ENCODE measurements around the gene ENO3. TPM values are rescaled to one million over a fixed set of nuclear protein-coding genes. Genes with fewer than 3 reads are reported as not detected.

ENO3 gene
- total RNA-seq, 1 experiment from 2014 or later: 23.4 TPM

Small RNA genes lying within 50 kb of the gene (microRNA-seq; reads per million reads assigned to microRNA genes)
- gene MIR6864 (ENCODE audit: unreplicated experiment) (not detected), gene MIR6865 (ENCODE audit: unreplicated experiment) (not detected)

Other genes starting within 250 kb of the ENO3 start
- 84.1 TPM for gene PELP1, start 247.0 kb upstream of the ENO3 start, total RNA-seq (2021; ENCODE audit: unreplicated experiment)
- gene ARRB2, start 240.5 kb upstream of the ENO3 start, total RNA-seq (2021; ENCODE audit: unreplicated experiment): 39.2 TPM
- 12.5 TPM for gene MED11, start 219.7 kb upstream of the ENO3 start, total RNA-seq (2021; ENCODE audit: unreplicated experiment)
- 0.28 TPM for gene ZMYND15, start 211.3 kb upstream of the ENO3 start, total RNA-seq (2021; ENCODE audit: unreplicated experiment)
- 5.3 TPM for gene CXCL16, start 211.2 kb upstream of the ENO3 start, total RNA-seq (2021; ENCODE audit: unreplicated experiment)
- gene TM4SF5, start 179.2 kb upstream of the ENO3 start, total RNA-seq (2021; ENCODE audit: unreplicated experiment): not detected
- 0.49 TPM for gene VMO1, start 164.8 kb upstream of the ENO3 start, total RNA-seq (2021; ENCODE audit: unreplicated experiment)
- gene GLTPD2, start 162.2 kb upstream of the ENO3 start, total RNA-seq (2021; ENCODE audit: unreplicated experiment): not detected
- gene PSMB6, start 155.0 kb upstream of the ENO3 start, total RNA-seq (2021; ENCODE audit: unreplicated experiment): 156 TPM
- 40.2 TPM for gene PLD2, start 144.0 kb upstream of the ENO3 start, total RNA-seq (2021; ENCODE audit: unreplicated experiment)
- 78.2 TPM for gene MINK1, start 117.8 kb upstream of the ENO3 start, total RNA-seq (2021; ENCODE audit: unreplicated experiment)
- gene C17orf107, start 51.6 kb upstream of the ENO3 start, total RNA-seq (2021; ENCODE audit: unreplicated experiment): 2.4 TPM
- 0.13 TPM for gene CHRNE, start 48.0 kb upstream of the ENO3 start, total RNA-seq (2021; ENCODE audit: unreplicated experiment)
- 0.15 TPM for gene GP1BA, start 18.8 kb upstream of the ENO3 start, total RNA-seq (2021; ENCODE audit: unreplicated experiment)
- gene SLC25A11, start 11.1 kb upstream of the ENO3 start, total RNA-seq (2021; ENCODE audit: unreplicated experiment): 65.9 TPM
- gene RNF167, start 10.9 kb upstream of the ENO3 start, total RNA-seq (2021; ENCODE audit: unreplicated experiment): 95.8 TPM
- 1,074 TPM for gene PFN1, start 2.6 kb upstream of the ENO3 start, total RNA-seq (2021; ENCODE audit: unreplicated experiment)
- gene SPAG7, start 16.7 kb downstream of the ENO3 start, total RNA-seq (2021; ENCODE audit: unreplicated experiment): 43.4 TPM
- 22.7 TPM for gene CAMTA2, start 36.6 kb downstream of the ENO3 start, total RNA-seq (2021; ENCODE audit: unreplicated experiment)
- gene INCA1, start 46.4 kb downstream of the ENO3 start, total RNA-seq (2021; ENCODE audit: unreplicated experiment): 1.7 TPM
- gene KIF1C, start 46.8 kb downstream of the ENO3 start, total RNA-seq (2021; ENCODE audit: unreplicated experiment): 117 TPM
- 0.54 TPM for gene SLC52A1, start 84.3 kb downstream of the ENO3 start, total RNA-seq (2021; ENCODE audit: unreplicated experiment)
- gene ZFP3, start 127.3 kb downstream of the ENO3 start, total RNA-seq (2021; ENCODE audit: unreplicated experiment): not detected
- 8.7 TPM for gene ZNF232, start 160.8 kb downstream of the ENO3 start, total RNA-seq (2021; ENCODE audit: unreplicated experiment)
- 0.08 TPM for gene USP6, start 164.9 kb downstream of the ENO3 start, total RNA-seq (2021; ENCODE audit: unreplicated experiment)
- gene ZNF594, start 240.7 kb downstream of the ENO3 start, total RNA-seq (2021; ENCODE audit: unreplicated experiment): 5.6 TPM

Data from Panc1 (cell line).